ENCODE data around the gene DNAJC12. TPM values are rescaled to one million over a fixed set of nuclear protein-coding genes. Genes with fewer than 3 reads are reported as not detected.

Gene DNAJC12
- total RNA-seq, 2 experiments from 2014 or later = not detected

GRCh38 chr10:67808704-67809103 is 29.3 kb downstream of the DNAJC12 start:
- no peak for DNase-seq
- Histone ChIP-seq H3K27me3 (ENCODE audit: control insufficient read depth in 1 of 2, insufficient read depth in 2 of 2, low read length in 2 of 2) (no peaks in the 10 kb centered on the region), H3K27ac (ENCODE audit: low read depth in 1 of 2, low read length in 2 of 2) (no peak overlapping the region), H3K4me1 (ENCODE audit: insufficient read depth, low read length) (no peaks in the 10 kb centered on the region), H3K4me3 (ENCODE audit: low read length) (no peak overlapping the region), H3K36me3 (ENCODE audit: insufficient read depth, low read length) (no peaks in the 10 kb centered on the region), H3K9me3 (ENCODE audit: control insufficient read depth in 1 of 2, insufficient read depth in 1 of 2, low read length in 2 of 2) (no peaks in the 10 kb centered on the region)
- intact Hi-C loops (cut with DNase I, micrococcal nuclease) = no loop called here
- TF ChIP-seq, protein P1, sequence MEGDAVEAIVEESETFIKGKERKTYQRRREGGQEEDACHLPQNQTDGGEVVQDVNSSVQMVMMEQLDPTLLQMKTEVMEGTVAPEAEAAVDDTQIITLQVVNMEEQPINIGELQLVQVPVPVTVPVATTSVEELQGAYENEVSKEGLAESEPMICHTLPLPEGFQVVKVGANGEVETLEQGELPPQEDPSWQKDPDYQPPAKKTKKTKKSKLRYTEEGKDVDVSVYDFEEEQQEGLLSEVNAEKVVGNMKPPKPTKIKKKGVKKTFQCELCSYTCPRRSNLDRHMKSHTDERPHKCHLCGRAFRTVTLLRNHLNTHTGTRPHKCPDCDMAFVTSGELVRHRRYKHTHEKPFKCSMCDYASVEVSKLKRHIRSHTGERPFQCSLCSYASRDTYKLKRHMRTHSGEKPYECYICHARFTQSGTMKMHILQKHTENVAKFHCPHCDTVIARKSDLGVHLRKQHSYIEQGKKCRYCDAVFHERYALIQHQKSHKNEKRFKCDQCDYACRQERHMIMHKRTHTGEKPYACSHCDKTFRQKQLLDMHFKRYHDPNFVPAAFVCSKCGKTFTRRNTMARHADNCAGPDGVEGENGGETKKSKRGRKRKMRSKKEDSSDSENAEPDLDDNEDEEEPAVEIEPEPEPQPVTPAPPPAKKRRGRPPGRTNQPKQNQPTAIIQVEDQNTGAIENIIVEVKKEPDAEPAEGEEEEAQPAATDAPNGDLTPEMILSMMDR (IDR thresholded peaks at IDR 0.05) = no peak
- Mint-ChIP-seq H3K27me3 (no peaks in the 10 kb centered on the region), H3K9me3 (no peaks in the 10 kb centered on the region), H3K36me3 (ENCODE audit: low read depth) (no peaks in the 10 kb centered on the region), H3K27ac (no peak overlapping the region), H3K4me1 (ENCODE audit: low read depth) (no peaks in the 10 kb centered on the region), H3K4me3 (no peak overlapping the region)
- CTCF ChIA-PET = no interaction called here
- POLR2A ChIA-PET = no interaction called here
- no peak for ATAC-seq (ENCODE audit: poor library complexity)

- Histone ChIP-seq H3K36me3 (ENCODE audit: insufficient read depth, low read length) (no peaks in the 10 kb centered on the region), H3K4me1 (ENCODE audit: insufficient read depth, low read length) (no peaks in the 10 kb centered on the region), H3K27ac (ENCODE audit: low read depth in 1 of 2, low read length in 2 of 2) (no peak overlapping the region), H3K27me3 (ENCODE audit: control insufficient read depth in 1 of 2, insufficient read depth in 2 of 2, low read length in 2 of 2) (no peaks in the 10 kb centered on the region), H3K9me3 (ENCODE audit: control insufficient read depth in 1 of 2, insufficient read depth in 1 of 2, low read length in 2 of 2) (no peaks in the 10 kb centered on the region), H3K4me3 (ENCODE audit: low read length) (no peak overlapping the region)
- intact Hi-C loops (cut with DNase I, micrococcal nuclease) = no loop called here
- H3K27ac Mint-ChIP-seq = no peak overlapping the region
- no peak overlapping the region for H3K4me3 Mint-ChIP-seq
- TF ChIP-seq, protein P1 (IDR thresholded peaks at IDR 0.05) = no peak
- POLR2A ChIA-PET = no interaction called here
- CTCF ChIA-PET = no interaction called here
- H3K36me3 Mint-ChIP-seq (ENCODE audit: low read depth) = no peaks in the 10 kb centered on the region
- no peak for ATAC-seq (ENCODE audit: poor library complexity)
- H3K27me3 Mint-ChIP-seq = no peaks in the 10 kb centered on the region
- no peaks in the 10 kb centered on the region for H3K9me3 Mint-ChIP-seq
- no peaks in the 10 kb centered on the region for H3K4me1 Mint-ChIP-seq (ENCODE audit: low read depth)
- DNase-seq = no peak
Measured at GRCh38 chr10:67807855-67808456, 30.0 kb downstream of the DNAJC12 start.

DNA sequence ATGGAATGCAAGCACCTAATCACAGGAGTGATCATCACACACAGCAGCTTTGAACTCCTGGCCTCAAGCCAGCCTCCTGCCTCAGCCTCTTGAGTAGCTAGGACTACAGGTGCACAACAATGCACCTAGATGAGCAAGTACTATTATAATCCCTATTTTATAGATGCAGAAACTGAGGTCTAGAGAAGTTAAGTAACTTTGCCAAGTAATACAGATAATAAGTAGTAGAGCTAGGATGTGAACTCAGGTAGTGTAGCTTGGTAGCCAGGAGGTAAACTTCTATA is 33.7 kb downstream of the DNAJC12 start:
- POLR2A ChIA-PET = no interaction called here
- H3K4me1 Mint-ChIP-seq (ENCODE audit: low read depth) = no peaks in the 10 kb centered on the region
- H3K36me3 Mint-ChIP-seq (ENCODE audit: low read depth) = no peaks in the 10 kb centered on the region

More for the DNA sequence above, 33.7 kb downstream of the DNAJC12 start:
- Histone ChIP-seq H3K27me3 (ENCODE audit: control insufficient read depth in 1 of 2, insufficient read depth in 2 of 2, low read length in 2 of 2) (no peaks in the 10 kb centered on the region), H3K9me3 (ENCODE audit: control insufficient read depth in 1 of 2, insufficient read depth in 1 of 2, low read length in 2 of 2) (no peaks in the 10 kb centered on the region), H3K4me1 (ENCODE audit: insufficient read depth, low read length) (no peaks in the 10 kb centered on the region), H3K36me3 (ENCODE audit: insufficient read depth, low read length) (no peaks in the 10 kb centered on the region), H3K4me3 (ENCODE audit: low read length) (no peak overlapping the region), H3K27ac (ENCODE audit: low read depth in 1 of 2, low read length in 2 of 2) (no peak overlapping the region)
- Mint-ChIP-seq H3K9me3 (no peaks in the 10 kb centered on the region), H3K27me3 (no peaks in the 10 kb centered on the region), H3K4me3 (no peak overlapping the region), H3K27ac (no peak overlapping the region)
- ATAC-seq (ENCODE audit: poor library complexity) (no peak), DNase-seq (no peak)
- intact Hi-C loops (cut with DNase I, micrococcal nuclease) = no loop called here
- TF ChIP-seq, protein P1 (IDR thresholded peaks at IDR 0.05) = no peak
- CTCF ChIA-PET = interaction anchor here (1.1 to 1.2 kb wide), 2 partner anchors 16 to 107 kb away, joined by 3 to 4 read pairs; no protein-coding TSS in a partner anchor
